Measurements from ENCODE around the gene FNIP2. TPM values are rescaled to one million over a fixed set of nuclear protein-coding genes. Genes with fewer than 3 reads are reported as not detected.
"Not testable (repeated sequence)": the region's sequence is repeated elsewhere in the genome, so short reads cannot be mapped to it uniquely, and the experiment has no call there.

FNIP2 gene
- polyA plus RNA-seq, 10 donors: 12.8 to 17.8 (median 14.2) TPM

DNA sequence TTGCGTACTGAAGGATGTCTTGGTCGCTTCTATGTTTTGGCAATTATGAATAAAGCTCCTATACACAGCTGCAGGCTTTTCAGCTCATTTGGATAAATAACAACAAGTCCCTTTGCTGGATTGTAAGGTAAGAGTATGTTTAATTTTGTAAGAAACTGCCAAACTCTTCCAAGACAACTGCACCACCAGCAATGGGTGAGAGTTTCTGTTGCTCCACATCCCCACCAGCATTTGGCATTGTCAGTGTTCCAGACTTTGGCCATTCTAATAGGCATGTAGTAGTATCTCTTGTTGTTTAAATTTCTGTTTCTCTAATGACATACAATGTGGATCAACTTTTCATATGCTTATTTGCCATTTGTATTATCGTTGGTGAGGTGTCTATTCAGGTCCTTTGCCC is 44.3 kb downstream of the FNIP2 start:
- no peak for DNase-seq

DNA sequence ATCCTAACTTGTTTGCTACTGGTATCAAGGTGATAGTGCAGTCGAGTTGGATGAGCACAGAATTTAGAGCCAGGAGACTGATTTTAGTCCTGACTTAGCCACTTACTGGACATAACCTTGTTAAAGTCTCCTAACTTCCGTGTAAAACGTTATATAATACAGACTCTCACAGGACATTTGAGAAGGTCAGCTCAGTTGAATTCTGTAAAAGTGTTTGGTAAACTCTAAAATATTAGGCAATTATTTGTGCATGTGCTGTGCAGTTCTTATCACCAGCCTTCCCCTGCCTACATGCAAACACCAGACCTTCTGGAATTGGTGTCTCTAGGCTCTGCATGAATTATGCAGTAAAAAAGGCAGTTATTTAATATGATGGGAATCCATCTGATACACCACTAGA is 45.4 kb downstream of the FNIP2 start:
- DNase-seq: no peak

DNA sequence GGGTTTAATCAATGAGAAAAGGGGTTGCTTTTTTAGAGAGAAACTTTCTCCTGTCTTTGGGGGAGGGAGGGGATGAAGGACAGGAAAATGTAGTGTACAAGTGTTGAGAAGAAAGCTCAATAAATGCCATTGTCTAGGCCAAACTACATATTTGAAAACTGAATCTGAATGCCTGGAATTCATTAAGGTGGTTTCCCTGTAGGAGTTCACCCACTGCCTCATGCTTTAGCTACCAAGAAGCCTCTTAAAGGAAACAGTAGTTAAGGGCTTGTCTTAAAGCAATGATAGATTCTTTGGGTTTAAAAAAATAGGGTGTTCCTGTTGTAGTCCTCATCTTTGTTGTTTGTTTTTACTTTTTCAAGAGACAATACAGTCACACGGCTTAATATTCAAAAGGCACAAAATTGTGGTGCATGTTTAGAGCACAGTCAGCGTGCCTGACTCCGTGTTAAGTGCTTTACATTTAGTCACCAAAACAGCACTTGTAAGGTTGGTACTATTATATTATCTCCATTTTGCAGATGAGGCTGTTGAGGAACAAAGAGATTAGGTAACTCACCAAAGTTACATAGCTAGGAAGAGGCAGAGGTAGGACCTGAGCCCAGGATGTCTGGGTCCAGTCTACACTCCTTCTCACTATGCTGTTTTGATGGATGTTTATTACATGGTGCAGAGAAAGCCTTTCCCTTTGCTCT is 46.0 kb downstream of the FNIP2 start:
- no peak for DNase-seq

DNA sequence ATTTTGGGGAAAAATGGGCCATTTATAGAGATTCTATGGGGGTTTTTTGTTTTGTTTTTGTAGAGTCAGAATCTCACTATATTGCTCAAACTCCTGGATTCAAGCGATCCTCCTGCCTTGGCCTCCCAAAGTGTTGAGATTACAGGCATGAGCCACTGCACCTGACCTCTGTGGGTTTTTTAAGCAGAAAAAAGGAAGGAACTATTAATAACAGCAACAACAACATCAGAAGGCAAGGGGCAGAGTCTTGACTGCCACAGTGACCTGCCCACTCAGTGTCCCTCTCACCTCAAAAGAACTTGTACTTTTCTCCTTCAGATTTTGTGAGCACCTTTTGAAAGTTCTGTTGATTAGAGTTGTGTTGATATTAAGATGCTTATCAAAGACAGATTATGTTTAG is 48.1 kb downstream of the FNIP2 start:
- no peak for DNase-seq

DNA sequence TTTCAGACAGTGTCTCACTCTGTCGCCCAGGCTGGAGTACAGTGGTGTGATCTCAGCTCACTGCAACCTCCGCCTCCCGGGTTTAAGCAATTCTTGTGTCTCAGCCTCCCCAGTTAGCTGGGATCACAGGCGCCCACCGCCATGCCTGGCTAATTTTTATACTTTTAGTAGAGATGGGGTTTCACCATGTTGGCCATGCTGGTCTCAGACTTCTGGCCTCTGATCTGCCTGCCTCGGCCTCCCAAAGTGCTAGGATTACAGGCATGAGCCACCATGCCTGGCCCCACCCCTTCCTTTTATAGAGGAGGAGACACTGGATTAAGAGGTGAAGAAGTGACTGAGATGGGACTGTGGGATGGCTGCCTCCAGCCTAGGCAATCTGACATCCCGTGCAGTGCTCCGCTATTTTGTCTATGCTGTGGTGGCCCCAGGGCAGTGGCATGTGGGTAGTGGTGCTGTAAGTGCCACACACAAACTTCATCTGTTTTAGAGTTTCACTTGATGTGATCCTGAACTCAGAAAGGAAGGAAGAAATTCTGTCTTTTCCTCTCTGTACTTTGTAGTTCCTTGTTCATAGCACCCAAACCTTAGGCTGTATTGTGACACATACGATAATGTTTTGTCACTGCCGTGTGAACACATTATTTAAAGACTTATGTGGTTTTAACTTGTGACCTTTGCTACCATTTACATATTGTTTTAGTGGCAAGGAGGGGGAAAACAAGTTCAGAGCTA is 48.9 kb downstream of the FNIP2 start:
- no peak for DNase-seq

DNA sequence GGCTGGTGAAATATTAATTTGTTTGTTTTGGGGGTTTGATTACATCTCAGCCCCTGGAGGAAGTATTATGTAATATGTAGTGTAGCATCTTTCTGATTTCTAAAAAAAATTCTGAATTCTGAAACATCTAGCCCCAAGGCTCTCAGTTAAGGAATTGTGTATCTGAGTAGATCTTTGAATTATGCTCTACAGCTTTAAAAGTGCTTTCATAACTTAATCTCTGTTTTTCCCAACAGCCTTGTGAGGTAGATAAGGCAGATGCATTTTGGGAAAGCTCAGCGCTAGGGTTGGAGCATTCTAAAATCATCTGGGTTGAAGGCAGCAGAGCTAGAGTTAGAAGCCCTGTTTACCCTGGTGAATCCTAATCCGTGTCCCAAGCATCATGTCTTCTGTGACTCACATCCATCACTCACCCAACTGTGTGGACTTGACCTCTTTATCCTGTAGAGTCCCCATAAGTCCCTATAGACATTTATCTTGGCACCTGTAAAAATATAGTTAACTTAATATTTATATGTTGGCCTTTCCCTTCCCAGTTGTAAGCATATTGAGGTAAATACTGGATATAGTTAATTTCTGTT is 49.8 kb downstream of the FNIP2 start:
- no peak for DNase-seq

DNA sequence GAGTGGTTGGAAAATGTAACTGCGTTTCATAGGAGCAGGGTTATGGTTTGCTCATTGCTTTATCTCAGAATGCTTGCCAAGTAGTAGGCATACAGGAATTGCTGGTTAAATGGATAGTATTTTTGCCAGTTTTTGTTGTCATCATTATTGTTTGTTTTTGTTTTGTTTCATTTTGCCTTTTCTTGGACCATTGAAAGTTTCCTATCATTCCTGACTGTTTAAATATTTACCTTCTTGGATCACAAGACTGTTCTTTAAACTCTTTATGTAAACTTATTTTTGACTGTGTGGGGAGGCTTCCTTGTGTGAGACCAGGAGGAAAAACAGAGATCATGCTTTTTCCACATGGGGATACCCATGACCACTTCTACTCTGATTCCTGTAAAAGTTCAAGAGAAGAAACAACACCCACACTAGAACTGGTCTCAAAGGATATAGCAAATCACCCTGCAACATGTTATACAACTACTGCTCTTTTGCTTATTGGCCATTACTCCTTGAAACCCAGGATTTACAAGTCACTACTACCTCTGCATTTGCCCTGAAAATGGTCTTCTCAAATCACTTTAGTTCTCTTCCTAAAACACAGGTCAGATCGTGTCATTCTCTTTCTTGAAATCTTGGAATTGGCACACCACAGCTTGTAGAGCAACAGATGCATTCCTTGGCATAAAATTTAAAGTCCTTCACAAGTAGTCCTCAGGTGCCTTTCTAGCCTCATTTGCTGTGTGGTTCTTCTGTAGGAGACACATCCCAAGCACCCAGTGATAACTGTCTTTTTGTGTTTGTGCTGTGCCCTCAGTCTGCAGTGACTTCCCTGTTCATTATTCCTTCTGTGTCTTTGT is 51.3 kb downstream of the FNIP2 start:
- DNase-seq: no peak

DNA sequence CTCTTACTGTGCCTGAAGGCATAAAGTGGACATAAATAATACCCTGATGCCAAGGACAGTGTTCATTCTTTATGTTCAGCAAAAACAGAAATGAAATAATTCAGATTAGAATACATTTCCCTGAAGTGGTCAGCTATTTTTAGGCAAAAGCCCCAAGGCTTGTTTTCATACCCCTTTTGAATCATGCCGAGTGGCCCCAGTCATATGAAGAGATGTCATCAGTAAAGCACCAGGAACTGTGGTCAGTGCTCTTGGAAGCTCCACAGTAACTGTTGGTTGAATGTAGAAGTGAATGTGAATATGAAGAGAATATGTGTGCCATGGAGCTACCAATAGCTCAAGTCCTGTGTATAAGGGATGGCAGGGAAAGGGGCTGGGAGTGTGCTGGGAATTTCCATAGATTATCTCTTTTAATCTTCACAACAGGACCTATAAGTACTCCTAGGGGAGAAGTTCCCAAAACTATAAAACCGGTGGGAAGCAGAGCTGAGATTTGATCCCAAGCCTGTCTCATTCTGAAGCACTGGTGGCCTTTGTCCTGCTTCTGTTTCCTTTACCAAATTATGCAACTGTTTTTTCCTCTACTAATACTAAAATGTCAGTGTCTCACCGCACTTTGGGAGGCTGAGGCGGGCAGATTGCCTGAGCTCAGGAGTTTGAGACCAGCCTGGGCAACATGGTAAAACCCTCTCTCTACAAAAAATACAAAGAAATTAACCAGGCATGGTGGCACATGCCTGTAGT is 52.6 kb downstream of the FNIP2 start:
- no peak for DNase-seq

DNA sequence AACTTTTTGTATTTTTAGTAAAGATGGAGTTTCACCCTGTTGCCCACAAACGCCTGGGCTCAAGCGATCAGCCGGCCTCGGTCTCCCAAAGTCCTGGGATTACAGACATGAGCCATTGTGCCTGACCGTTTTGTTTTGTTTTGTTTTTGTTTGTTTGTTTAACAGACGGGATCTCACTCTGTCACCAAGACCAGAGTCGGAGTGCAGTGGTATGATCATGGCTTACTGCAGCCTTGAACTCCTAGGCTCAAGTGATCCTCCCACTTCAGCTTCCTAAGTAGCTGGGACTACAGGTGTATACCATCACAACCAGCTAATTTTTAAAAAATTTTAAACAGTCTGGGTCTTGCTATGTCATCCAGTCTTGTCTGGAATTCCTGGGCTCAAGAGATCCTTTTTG is 53.5 kb downstream of the FNIP2 start:
- DNase-seq: no peak

DNA sequence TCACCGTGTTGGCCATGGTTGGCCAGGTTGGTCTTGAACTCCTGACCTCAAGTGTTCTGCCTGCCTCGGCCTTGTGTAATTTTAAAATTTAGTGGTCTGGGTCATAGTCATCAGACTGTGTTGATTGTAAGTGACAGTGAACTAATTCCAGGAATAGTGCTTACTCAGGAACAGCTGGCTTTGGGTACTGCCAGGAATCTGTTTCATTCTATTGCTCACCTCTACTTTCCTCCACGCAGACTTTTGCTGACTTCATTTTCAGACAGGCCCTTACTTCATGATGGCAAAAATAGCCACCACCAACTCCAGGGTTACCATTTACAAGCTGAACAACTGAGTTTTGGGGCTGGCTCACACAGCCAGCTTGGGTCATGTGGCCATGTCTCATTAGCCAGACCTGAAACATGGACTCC is 54.6 kb downstream of the FNIP2 start:
- DNase-seq: no peak

DNA sequence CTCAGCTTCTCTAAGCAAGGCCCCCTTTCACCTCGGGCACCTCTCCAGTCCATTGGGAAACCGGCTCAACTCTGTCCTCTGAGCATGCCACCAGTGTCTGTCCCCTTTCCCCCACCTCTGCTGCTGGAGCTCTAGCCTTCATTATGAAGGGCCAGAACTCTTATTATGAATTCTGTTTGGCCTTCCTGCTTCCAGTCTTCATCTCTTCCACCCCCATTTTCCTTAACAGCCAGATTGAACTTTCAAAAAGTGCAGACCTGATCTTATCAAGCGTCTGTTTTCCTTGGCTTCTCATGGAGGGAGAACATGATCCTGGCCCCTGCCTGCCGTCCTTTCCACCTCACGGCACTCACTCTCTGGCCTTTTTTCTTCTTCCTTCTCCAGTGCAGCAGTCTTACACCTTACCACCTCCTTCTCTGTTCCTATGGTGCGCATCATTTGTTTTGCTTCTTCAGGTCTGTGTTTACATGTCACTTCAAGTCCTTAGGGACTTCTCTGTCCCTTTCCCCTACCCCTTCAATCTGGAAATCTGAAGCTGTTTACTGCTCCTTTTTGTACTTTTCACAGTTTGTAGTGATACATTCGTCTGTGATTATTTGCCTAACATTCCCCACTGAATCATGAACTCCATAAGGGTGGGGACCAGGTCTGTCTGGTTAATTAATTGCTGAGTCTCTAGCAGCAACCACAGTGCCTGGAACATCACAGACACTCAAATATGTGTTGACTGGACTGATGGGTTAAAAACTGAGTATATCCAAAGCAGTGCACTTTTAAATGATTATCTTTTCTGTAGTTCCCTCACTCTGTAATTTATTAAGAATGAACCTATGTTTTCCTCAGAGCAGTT is 55.8 kb downstream of the FNIP2 start:
- no peak for DNase-seq

DNA sequence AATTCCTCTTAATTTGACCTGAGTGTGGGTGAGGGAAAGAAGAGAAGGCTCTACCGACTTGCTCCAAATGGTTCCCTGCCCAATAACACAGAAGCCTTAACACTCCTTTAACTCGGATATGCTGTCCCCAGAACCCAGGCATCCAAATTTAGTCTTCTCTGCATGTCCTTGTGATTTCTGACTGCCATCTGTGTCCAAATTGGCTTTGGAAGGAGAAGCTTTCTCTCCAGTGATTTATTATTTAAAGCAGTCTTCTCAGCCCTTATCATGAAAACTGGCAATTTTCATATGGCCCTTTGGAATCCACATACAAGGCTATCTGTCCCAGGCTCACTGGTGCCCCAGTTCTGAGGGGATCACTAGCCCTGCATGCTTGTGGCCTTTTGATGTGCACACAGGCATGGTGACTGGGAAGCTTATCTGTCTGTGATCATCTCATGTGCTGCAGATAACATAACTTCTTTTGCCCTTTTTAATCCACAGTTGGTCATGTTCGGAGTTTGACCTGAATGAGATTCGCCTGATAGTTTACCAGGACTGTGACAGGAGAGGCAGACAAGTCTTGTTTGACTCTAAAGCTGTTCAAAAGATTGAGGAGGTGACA is 56.7 kb downstream of the FNIP2 start:
- no peak for DNase-seq

DNA sequence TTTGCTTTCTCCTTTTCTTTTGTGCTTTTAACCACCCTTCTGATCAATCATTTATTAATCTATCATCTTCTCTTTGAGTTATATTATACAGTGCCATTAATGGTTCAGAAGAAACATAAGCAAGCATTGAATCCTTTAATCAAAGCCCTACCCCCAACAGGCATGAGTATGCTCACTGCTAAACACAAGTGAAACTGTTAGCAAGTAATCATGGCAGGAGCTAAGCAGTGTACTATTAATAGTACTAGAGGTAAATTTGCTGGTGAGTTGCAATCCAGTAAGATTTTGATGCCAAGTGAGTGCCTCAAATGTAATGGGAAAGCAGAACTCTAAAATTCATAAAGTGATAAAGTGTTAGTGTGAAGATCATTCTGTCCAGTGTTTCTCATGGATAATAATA is 57.2 kb downstream of the FNIP2 start:
- DNase-seq: no peak

DNA sequence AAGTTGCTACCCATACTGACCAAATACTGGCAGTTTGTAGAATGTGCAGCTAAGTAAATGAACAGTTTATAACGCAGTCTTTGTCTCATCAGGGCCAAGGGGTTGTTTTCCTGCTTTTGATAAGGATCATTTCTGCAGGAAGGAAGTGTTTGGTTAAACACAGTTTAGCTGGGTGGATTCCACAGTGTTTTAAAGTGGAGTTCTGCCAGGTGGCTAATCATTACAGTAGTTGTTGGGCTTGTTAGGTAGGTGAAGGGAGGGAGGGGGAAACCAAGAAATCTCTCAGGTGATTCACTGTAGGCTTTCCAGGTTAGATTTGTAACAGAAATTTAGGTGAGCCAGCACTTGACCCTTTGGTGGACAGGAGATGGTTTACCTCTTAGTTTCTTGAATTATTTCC is 58.1 kb downstream of the FNIP2 start:
- DNase-seq: no peak

DNA sequence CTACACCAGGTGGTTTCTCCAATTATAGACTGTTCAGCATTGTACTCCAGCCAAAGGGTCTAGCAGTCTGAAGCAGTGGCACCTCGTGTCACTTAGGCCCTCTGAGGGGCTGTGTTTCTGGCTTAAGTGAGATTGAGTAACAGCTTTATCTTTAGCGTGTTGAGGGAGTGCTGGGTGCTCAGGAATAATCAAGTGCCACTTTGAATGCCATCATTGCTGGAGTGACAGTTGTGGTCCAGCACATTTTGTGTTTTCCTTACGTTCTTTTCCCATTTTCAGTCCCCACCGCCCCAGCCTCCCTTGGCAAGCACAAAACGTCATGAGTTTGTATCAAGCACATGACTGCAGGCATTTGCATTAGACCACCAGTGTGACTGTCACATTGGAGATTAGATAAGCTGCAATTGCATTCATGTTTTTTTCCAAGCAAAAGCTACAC is 58.7 kb downstream of the FNIP2 start:
- no peak for DNase-seq

DNA sequence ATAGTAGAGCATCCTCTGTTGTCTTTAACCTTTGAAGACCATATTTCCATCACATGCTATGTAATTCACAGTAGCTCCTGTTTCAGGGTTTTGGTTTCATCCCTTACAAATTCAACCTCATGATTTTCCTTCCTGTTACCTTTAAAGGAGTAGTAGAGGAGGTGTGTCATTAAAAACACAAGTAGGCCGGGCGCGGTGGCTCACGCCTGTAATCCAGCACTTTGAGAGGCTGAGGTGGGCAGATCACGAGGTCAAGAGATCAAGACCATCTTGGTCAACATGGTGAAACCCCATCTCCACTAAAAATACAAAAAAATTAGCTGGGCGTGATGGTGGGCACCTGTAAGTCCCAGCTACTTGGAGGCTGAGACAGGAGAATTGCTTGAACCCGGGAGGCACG is 59.3 kb downstream of the FNIP2 start:
- not testable (repeated sequence) for DNase-seq

DNA sequence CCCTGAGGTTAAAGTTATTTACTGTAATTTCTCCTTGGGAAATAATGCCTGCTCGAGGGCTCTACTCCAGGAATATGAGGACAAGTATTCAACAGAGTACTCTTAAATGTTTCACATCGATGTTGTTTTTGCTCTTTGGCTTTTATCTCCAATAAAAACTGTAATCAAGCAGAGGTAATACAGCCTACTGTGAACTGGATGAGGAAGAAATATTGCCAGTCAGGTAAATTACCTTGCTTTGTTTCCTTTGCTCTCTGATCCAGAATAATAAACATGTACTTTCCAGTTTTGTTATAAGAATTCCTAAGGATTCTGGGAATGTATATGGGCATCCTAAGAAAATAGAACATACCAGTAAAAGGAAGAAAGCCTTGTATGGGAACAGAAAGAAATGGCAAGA is 60.4 kb downstream of the FNIP2 start:
- no peak for DNase-seq

DNA sequence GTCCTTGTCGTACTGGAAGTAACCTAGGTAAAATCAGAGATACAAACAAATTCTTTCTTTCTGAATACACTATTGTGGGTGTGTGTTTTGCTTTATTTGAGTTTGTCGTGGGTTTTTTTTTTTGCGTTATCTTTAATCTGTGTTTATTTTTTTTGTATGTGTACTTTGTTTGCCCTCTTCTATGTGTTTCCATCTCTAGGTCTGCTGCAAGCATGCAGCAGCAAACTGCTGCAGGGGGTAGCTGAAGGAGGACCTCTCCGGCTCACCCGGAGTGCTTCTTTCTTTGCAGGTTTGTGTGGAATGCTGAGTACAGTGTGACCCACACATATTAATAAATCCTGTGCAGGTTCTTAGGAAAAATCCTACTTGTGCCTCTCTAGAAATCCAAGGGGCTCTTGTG is 64.8 kb downstream of the FNIP2 start:
- no peak for DNase-seq

DNA sequence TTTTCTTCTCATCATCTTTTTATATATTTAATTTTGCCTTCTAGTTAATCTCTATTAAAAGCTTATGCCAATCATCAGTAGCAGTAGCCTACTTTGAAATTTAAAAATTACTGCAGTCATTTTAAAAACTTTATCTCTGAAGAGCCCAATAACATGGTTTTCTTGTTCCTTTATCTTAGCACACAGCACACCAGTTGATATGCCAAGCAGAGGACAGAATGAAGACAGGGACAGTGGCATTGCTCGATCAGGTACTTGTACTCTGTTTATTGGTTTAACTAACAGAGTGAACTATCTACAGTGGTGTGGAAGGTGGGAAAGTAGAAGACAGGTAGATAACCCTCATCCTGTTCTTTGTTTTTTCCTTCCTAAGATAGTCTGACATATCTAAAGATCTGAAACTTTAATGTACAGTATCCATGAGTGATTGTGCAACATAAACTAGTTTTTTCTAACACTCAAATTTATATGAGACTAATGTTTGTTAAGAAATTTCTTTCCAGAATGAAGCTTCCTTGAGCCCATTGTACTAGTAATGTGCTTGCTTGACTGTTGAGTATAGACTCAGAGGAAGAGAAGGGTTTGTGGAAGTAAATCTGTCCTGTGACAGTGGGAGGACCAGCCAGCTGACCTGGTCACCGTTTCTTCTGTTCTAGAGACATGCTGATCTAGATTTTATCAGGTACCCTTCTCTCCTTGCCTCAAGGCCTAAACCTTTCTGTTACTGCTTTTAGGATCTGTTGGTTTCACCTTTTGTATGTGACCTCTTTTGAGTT is 66.6 kb downstream of the FNIP2 start:
- no peak for DNase-seq
